Activated naive CD4-positive, alpha-beta T cell treated with anti-CD3 and anti-CD28 coated beads, Interleukin-2, amount 10 ng/mL, durations not matched to agents 7 days and 5 days (primary cell): ENCODE data around the gene CIBAR2.
"Not testable (repeated sequence)": the region's sequence is repeated elsewhere in the genome, so short reads cannot be mapped to it uniquely, and the experiment has no call there.

Experiments used
- CTCF ChIA-PET: fragments of 350-600 bp; sonication (Branson Sonifier 250); formaldehyde crosslinking; loops from one replicate; lab custom pipeline; 2021; ENCODE audit warnings: antibody characterized with exemption; lab: Charles Lee
- DNase-seq: peaks from one replicate; pipeline ENCODE4 v3.0.0-alpha.2; 2020
- H3K27ac Mint-ChIP-seq: one replicate; pipeline ENCODE4 v1.8.0; 2021; ENCODE audit warnings: mild to moderate bottlenecking, moderate library complexity, mixed read lengths
- H3K27me3 Mint-ChIP-seq: one replicate; pipeline ENCODE4 v1.8.0; 2021; ENCODE audit warnings: mild to moderate bottlenecking, mixed read lengths
- H3K36me3 Mint-ChIP-seq: one replicate; pipeline ENCODE4 v1.8.0; 2021; ENCODE audit warnings: mixed read lengths
- H3K4me1 Mint-ChIP-seq: one replicate; pipeline ENCODE4 v1.8.0; 2021; ENCODE audit warnings: mixed read lengths
- H3K4me3 Mint-ChIP-seq: one replicate; pipeline ENCODE4 v1.8.0; 2021; ENCODE audit warnings: mild to moderate bottlenecking, moderate library complexity, mixed read lengths
- H3K9me3 Mint-ChIP-seq: one replicate; pipeline ENCODE4 v1.8.0; 2021; ENCODE audit warnings: mixed read lengths

CIBAR2 gene

GRCh38 chr16:85055493-85056210, 56.6 kb downstream of the CIBAR2 start:
- H3K4me1 Mint-ChIP-seq, result peaks cover 37% of the 10 kb centered on the region
- peaks cover 4% of the 10 kb centered on the region for H3K27me3 Mint-ChIP-seq
- peak overlapping the region; percentile 64 for H3K4me3 Mint-ChIP-seq
- peak overlapping the region; percentile 99 for H3K27ac Mint-ChIP-seq
- H3K9me3 Mint-ChIP-seq, result no peaks in the 10 kb centered on the region
- CTCF ChIA-PET, result interaction anchor here (0.7 to 2.8 kb wide), 10 partner anchors 8 to 302 kb away, joined by 3 to 22 read pairs (median 3); partner anchors contain the start of genes KIAA0513 and ZDHHC7
- peak; percentile 91 for DNase-seq
- H3K36me3 Mint-ChIP-seq, result peaks cover 12% of the 10 kb centered on the region

GRCh38 chr16:85054948-85055492, 57.3 kb downstream of the CIBAR2 start:
- peaks cover 39% of the 10 kb centered on the region for H3K4me1 Mint-ChIP-seq
- no peaks in the 10 kb centered on the region for H3K9me3 Mint-ChIP-seq
- DNase-seq, result peak; percentile 25
- CTCF ChIA-PET, result interaction anchor here (0.9 to 2.8 kb wide), 4 partner anchors 8 to 301 kb away, joined by 3 to 22 read pairs (median 4); partner anchors contain the start of gene KIAA0513
- H3K27ac Mint-ChIP-seq, result peak overlapping the region; percentile 99
- peaks cover 12% of the 10 kb centered on the region for H3K36me3 Mint-ChIP-seq
- peak overlapping the region; percentile 64 for H3K4me3 Mint-ChIP-seq
- peaks cover 4% of the 10 kb centered on the region for H3K27me3 Mint-ChIP-seq

GRCh38 chr16:85054321-85054720, 58.0 kb downstream of the CIBAR2 start:
- H3K9me3 Mint-ChIP-seq, H3K27me3 Mint-ChIP-seq, DNase-seq, H3K4me3 Mint-ChIP-seq: not testable (repeated sequence)
- H3K4me1 Mint-ChIP-seq, result peaks cover 39% of the 10 kb centered on the region
- peak overlapping the region; percentile 99 for H3K27ac Mint-ChIP-seq
- peaks cover 12% of the 10 kb centered on the region for H3K36me3 Mint-ChIP-seq
- CTCF ChIA-PET, result interaction anchor here (0.9 to 2.8 kb wide), 2 partner anchors 27 to 32 kb away, joined by 3 to 22 read pairs; partner anchors contain the start of gene KIAA0513

- no peak for DNase-seq
- H3K9me3 Mint-ChIP-seq, result no peaks in the 10 kb centered on the region
- H3K36me3 Mint-ChIP-seq, result peaks cover 9% of the 10 kb centered on the region
- no peak overlapping the region for H3K4me3 Mint-ChIP-seq
- H3K27ac Mint-ChIP-seq, result no peak overlapping the region
- peaks cover 8% of the 10 kb centered on the region for H3K27me3 Mint-ChIP-seq
- CTCF ChIA-PET, result no interaction called here
- H3K4me1 Mint-ChIP-seq, result peaks cover 42% of the 10 kb centered on the region
Observed at GRCh38 chr16:85052536-85052935, 59.7 kb downstream of the CIBAR2 start.

- H3K4me3 Mint-ChIP-seq, result no peak overlapping the region
Observed at GRCh38 chr16:85051683-85052082, 60.6 kb downstream of the CIBAR2 start.

GRCh38 chr16:85051067-85051581, 61.1 kb downstream of the CIBAR2 start:
- Mint-ChIP-seq H3K9me3 (no peaks in the 10 kb centered on the region), H3K36me3 (peaks cover 7% of the 10 kb centered on the region), H3K27me3 (peaks cover 12% of the 10 kb centered on the region), H3K4me3 (no peak overlapping the region), H3K27ac (no peak overlapping the region), H3K4me1 (peaks cover 38% of the 10 kb centered on the region)
- no peak for DNase-seq
- CTCF ChIA-PET, result no interaction called here

More at GRCh38 chr16:85051683-85052082, 60.6 kb downstream of the CIBAR2 start:
- H3K27me3 Mint-ChIP-seq, result peaks cover 12% of the 10 kb centered on the region
- peaks cover 5% of the 10 kb centered on the region for H3K36me3 Mint-ChIP-seq
- no peak for DNase-seq
- H3K4me1 Mint-ChIP-seq, result peaks cover 42% of the 10 kb centered on the region
- no peak overlapping the region for H3K27ac Mint-ChIP-seq
- H3K9me3 Mint-ChIP-seq, result no peaks in the 10 kb centered on the region
- CTCF ChIA-PET, result no interaction called here

GRCh38 chr16:85049706-85050305, 62.5 kb downstream of the CIBAR2 start:
- no peak overlapping the region for H3K27ac Mint-ChIP-seq
- H3K36me3 Mint-ChIP-seq, result peaks cover 5% of the 10 kb centered on the region
- H3K4me3 Mint-ChIP-seq, result no peak overlapping the region
- CTCF ChIA-PET, result no interaction called here
- no peaks in the 10 kb centered on the region for H3K9me3 Mint-ChIP-seq
- H3K4me1 Mint-ChIP-seq, result peaks cover 24% of the 10 kb centered on the region
- no peak for DNase-seq
- peaks cover 12% of the 10 kb centered on the region for H3K27me3 Mint-ChIP-seq

- H3K27ac Mint-ChIP-seq, result no peak overlapping the region
- CTCF ChIA-PET, result interaction anchor here (2.6 kb wide), 1 partner anchor 37 kb away, joined by 11 read pairs; no protein-coding TSS in a partner anchor
- no peak for DNase-seq
- peaks cover 5% of the 10 kb centered on the region for H3K36me3 Mint-ChIP-seq
- peaks cover 20% of the 10 kb centered on the region for H3K4me1 Mint-ChIP-seq
- peaks cover 12% of the 10 kb centered on the region for H3K27me3 Mint-ChIP-seq
- H3K4me3 Mint-ChIP-seq, result no peak overlapping the region
- no peaks in the 10 kb centered on the region for H3K9me3 Mint-ChIP-seq
Observed at GRCh38 chr16:85048921-85049562, 63.2 kb downstream of the CIBAR2 start.
